Right lobe of liver (tissue), 6 donors: ENCODE measurements around the gene ZBTB45. TPM values are rescaled to one million over a fixed set of nuclear protein-coding genes. Genes with fewer than 3 reads are reported as not detected.

ENCODE experiments used
- ATAC-seq, 4 donors: fragments of 200-7000 bp; cut with Tn5 transposase; one replicate each; pipeline ENCODE4 v1.9.1; 2020; ENCODE audit warnings: mild to moderate bottlenecking in 4 of 4, moderate library complexity in 4 of 4
- DNase-seq, 3 donors: peaks; one replicate each; pipeline ENCODE4 v3.0.0-alpha.2; 2020
- H3K27ac ChIP-seq, 3 donors: fragments of 200-600 bp; one replicate each; pipeline ENCODE4 v1.8.0; 2022
- H3K27me3 ChIP-seq, 2 donors: fragments of 200-600 bp; one replicate each; pipeline ENCODE4 v1.8.0; 2022
- H3K36me3 ChIP-seq, 4 donors: fragments of 200-600 bp; sonication (generic) in 1 of 4; one replicate each; pipeline versions ENCODE4 v1.5.1 to v1.8.0; 2017 to 2022; ENCODE audit warnings: control low read depth in 1 of 4
- H3K4me1 ChIP-seq, 4 donors: fragments of 200-600 bp; sonication (generic) in 1 of 4; one replicate each; pipeline versions ENCODE4 v1.5.1 to v1.8.0; 2017 to 2022; ENCODE audit warnings: control low read depth in 1 of 4
- H3K4me3 ChIP-seq, 3 donors: fragments of 200-600 bp; one replicate each; pipeline ENCODE4 v1.8.0; 2022
- H3K9me3 ChIP-seq, 4 donors: fragments of 200-600 bp; sonication (generic) in 1 of 4; one replicate each; pipeline versions ENCODE4 v1.5.1 to v1.8.0; 2017 to 2022; ENCODE audit warnings: control low read depth in 1 of 4
- CTCF ChIP-seq, 4 donors: fragments of 200-600 bp in 3 of 4; fragments of 450-650 bp in 1 of 4; IDR thresholded peaks; one replicate each; pipeline versions ENCODE4 v1.5.1 to v1.8.0; 2016 to 2022; ENCODE audit warnings: antibody characterized with exemption in 4 of 4, mild to moderate bottlenecking in 2 of 4
- POLR2A ChIP-seq: fragments of 450-650 bp; IDR thresholded peaks from one replicate; pipeline ENCODE4 v1.6.1; 2017; ENCODE audit warnings: antibody characterized with exemption, mild to moderate bottlenecking
- WGBS: methylation state at CpG from one replicate; pipeline ENCODE4 v1.1.6; 2018; ENCODE audit warnings: low coverage, low lambda C conversion rate; ENCODE audit not compliant: insufficient coverage; ENCODE audit errors: missing lambda C conversion rate; 5-methylcytosine and 5-hydroxymethylcytosine counted together
- intact Hi-C, 2 donors: fragments of 100-400 bp; cut with DNase I; formaldehyde crosslinking; loops; one replicate each; pipeline versions ENCODE4 v1.11.2 to v1.14.1; 2022
- total RNA-seq, 6 experiments: library from RNA; depleted of rRNA in 2 of 6; stranded (reverse); fragments of >200 nt in 2 of 6; fragmentation: NEBNext Ultra II Directional in 3 of 6; extraction: Animal tissue kit (Norgen Biotek cat#: 25700) in 3 of 6; gene quantifications; one replicate each; pipeline versions ENCODE4 v1.1.0 to v1.2.4, GENCODE V29; 2016 to 2023
- donor health status: DM: no; HTN: yes; CAD: no.
- donor health status: DM: no; HTN: no; CAD: no.
- donor health status: DM: no; HTN: no; CAD: no.
- donor health status: DM: no; HTN: yes; CAD: no.
- donor health status: DM: no; HTN: yes; CAD: no.

ZBTB45 gene
- total RNA-seq, 6 experiments from 2014 or later: 3.5 to 4.8 (median 4.3) TPM

- ATAC-seq (no peak), DNase-seq (no peak)
- Histone ChIP-seq H3K27ac (no peak overlapping the region), H3K9me3 (no peaks in the 10 kb centered on the region), H3K27me3 (no peaks in the 10 kb centered on the region), H3K36me3 (peaks cover 0 to 5% (median 0%) of the 10 kb centered on the region in 4 donors), H3K4me3 (peak overlapping the region in 2 of 3 donors; percentile 20 to 44), H3K4me1 (peaks cover 0 to 28% (median 7%) of the 10 kb centered on the region in 4 donors)
- intact Hi-C loops: no loop called here
- TF ChIP-seq POLR2A (no peak), CTCF (IDR thresholded peaks at IDR 0.05) (no peak)
- WGBS: 3% methylated on average over 9 of the region's 40 CpGs
Measured at GRCh38 chr19:58563034-58563573, 43.5 kb upstream of the ZBTB45 start.

- Histone ChIP-seq H3K9me3 (no peaks in the 10 kb centered on the region), H3K27ac (no peak overlapping the region), H3K36me3 (peaks cover 0 to 5% (median 0%) of the 10 kb centered on the region in 4 donors), H3K27me3 (no peaks in the 10 kb centered on the region), H3K4me1 (peaks cover 0 to 28% (median 7%) of the 10 kb centered on the region in 4 donors), H3K4me3 (peak overlapping the region; percentile 14 to 44 (median 20))
- intact Hi-C loops: no loop called here
- ATAC-seq (peak in 3 of 4 donors; percentile 1 to 2 (median 2)), DNase-seq (peak in 2 of 3 donors; percentile 52 to 60)
- WGBS: 9% methylated on average over 7 of the region's 107 CpGs
- TF ChIP-seq POLR2A: no peak
- no peak for TF ChIP-seq CTCF (IDR thresholded peaks at IDR 0.05)
Measured at GRCh38 chr19:58562122-58563033, 42.8 kb upstream of the ZBTB45 start.

- H3K36me3 ChIP-seq: peaks cover 0 to 6% (median 0%) of the 10 kb centered on the region in 4 donors
- H3K27me3 ChIP-seq: no peaks in the 10 kb centered on the region
- ATAC-seq (no peak), DNase-seq (no peak)
- peaks cover 0 to 35% (median 7%) of the 10 kb centered on the region in 4 donors for H3K4me1 ChIP-seq
- TF ChIP-seq POLR2A: no peak
- TF ChIP-seq CTCF (IDR thresholded peaks at IDR 0.05): no peak
- intact Hi-C loops: no loop called here
- 46% methylated on average over 3 of the region's 16 CpGs for WGBS
- H3K27ac ChIP-seq: no peak overlapping the region
- H3K9me3 ChIP-seq: no peaks in the 10 kb centered on the region
- H3K4me3 ChIP-seq: peak overlapping the region in 1 of 3 donors; percentile 44
Measured at GRCh38 chr19:58561373-58562121, 41.9 kb upstream of the ZBTB45 start.

- DNase-seq: peak in 1 of 3 donors; percentile 8
- H3K27me3 ChIP-seq: no peaks in the 10 kb centered on the region
- peaks cover 0 to 35% (median 7%) of the 10 kb centered on the region in 4 donors for H3K4me1 ChIP-seq
- peaks cover 0 to 12% (median 2%) of the 10 kb centered on the region in 4 donors for H3K36me3 ChIP-seq
- ATAC-seq: no peak
- H3K4me3 ChIP-seq: no peak overlapping the region
- TF ChIP-seq CTCF (IDR thresholded peaks at IDR 0.05): no peak
- TF ChIP-seq POLR2A: no peak
- no peak overlapping the region for H3K27ac ChIP-seq
- no peaks in the 10 kb centered on the region for H3K9me3 ChIP-seq
- intact Hi-C loops: no loop called here
Measured at GRCh38 chr19:58560921-58561320, 41.3 kb upstream of the ZBTB45 start.
